ENCODE results near the gene NXNL2.

NXNL2 gene

DNA sequence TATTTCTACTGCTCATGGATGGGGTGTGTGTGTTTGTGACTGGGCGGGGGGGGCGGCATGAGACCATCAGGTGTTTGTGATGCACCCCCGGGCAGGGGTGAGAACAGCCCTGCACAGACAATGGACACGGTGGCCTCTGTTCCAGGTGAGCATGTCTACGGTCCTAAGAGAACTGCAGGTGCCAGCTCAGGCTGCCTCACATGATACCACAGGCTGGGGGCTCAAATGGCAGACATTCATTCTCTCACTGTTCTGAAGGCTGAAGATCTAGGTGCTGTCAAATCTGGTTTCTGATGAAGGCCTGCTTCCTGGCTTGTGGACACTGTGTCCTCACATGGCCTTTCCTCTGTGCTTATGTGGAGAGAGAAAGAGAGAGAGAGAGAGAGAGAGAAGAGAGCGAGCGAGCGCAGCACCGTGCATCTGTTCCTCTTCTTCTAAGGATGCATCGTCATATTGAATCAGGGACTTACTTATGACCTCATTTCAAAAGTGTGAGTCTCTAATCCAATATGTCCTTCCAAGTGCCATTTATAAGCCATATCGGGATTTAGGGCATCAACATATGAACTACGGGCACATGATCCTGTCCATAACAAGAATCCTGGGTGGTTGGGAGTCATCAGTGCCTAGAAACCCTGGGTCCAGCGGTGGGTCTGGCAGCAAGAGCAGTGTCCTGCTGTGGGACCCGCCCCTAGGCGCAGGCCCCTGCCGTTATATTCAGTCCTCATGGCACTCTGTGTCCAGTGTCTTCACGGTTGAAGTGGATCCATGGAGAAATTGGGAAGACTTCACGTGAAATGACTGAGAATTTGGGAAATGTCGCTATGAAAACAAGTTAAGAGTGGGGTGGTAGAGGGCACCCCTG, 42.5 kb downstream of the NXNL2 start:
- no peak overlapping the region for H3K4me3 ChIP-seq (replicated peaks; ENCODE audit: low read depth, low read length)
- no peak for DNase-seq (ENCODE audit: extremely low read depth, low read depth)
- TF ChIP-seq, protein P1, sequence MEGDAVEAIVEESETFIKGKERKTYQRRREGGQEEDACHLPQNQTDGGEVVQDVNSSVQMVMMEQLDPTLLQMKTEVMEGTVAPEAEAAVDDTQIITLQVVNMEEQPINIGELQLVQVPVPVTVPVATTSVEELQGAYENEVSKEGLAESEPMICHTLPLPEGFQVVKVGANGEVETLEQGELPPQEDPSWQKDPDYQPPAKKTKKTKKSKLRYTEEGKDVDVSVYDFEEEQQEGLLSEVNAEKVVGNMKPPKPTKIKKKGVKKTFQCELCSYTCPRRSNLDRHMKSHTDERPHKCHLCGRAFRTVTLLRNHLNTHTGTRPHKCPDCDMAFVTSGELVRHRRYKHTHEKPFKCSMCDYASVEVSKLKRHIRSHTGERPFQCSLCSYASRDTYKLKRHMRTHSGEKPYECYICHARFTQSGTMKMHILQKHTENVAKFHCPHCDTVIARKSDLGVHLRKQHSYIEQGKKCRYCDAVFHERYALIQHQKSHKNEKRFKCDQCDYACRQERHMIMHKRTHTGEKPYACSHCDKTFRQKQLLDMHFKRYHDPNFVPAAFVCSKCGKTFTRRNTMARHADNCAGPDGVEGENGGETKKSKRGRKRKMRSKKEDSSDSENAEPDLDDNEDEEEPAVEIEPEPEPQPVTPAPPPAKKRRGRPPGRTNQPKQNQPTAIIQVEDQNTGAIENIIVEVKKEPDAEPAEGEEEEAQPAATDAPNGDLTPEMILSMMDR (IDR thresholded peaks at IDR 0.05; ENCODE audit: low read depth, low read length, missing control alignments), result no peak

DNA sequence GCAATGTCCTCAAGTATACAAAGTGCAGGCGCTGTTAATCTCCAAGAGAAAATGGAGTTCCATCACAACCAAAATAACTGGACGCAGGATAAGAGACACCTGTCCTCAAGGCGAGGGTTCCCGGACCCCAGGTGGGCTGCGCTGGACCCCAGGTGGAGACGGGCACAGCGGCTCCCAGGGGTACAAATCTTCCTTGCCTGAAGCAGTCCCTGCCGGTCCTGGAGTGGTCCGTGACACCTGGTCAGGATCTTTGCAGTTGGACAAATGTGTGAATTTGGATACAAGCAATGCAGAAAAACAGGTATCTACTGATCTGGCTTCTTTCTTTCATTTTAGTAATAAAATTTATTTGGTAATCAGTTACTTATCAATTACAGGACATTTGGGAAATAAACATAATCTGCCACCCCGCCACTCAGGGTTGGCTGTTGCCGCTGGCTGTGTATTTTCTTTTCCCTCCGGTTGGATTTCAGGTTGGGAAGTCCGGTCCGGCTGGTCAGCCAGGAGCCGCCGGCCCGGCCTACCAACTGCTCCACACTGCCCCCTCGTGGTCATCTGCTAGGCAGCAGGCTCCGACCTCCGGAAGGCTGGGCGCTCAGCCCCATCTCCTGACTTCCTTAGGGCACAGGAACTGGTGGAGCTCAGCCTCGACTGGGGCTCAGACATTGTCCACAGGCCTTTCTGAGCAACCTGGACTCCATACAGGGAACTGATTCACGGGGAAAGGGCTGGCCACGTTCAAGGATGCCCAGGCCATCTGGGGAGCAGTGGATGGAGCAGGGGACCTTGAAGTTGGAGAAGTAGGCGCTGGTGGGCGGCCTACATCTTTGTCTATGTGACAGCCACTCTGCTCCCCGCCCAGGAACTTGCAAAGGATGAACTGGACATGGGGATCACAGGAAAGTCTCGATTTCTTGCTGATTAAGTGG, 43.4 kb downstream of the NXNL2 start:
- TF ChIP-seq, protein P1 (IDR thresholded peaks at IDR 0.05; ENCODE audit: low read depth, low read length, missing control alignments), result peak; percentile 97
- H3K4me3 ChIP-seq (replicated peaks; ENCODE audit: low read depth, low read length), result no peak overlapping the region
- no peak for DNase-seq (ENCODE audit: extremely low read depth, low read depth)

DNA sequence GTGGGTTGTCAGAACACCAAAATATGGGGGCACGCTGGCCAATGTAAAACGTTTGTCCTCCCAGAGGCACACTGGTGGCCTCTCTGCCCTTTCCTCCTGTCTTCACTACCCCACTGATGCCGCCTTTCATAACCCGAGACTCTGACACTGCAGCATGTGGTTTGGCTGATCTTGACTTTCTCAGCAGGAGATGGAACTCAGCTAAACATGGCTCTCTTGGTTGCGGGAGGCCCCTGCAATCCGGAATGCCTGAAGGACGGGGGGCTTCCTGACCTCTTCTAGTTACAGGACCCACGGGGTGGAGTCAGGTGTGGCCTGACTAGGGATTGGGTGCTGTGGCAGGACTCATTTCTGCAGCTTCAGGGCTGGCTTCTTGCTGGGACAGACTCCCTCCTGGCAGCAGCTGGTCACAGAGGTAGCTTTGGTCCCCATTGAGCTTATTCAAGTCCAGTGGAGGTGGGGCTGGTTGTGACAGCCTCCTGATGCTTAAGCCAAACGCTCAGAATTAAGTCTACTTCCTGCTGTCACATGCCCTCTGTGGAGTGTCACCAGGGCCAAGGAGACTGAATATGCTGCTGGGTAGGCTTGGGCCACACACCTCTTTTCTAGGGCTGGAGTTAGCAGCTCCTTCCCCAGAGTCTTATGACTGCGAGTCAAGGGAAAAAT, 44.2 kb downstream of the NXNL2 start:
- no peak overlapping the region for H3K4me3 ChIP-seq (replicated peaks; ENCODE audit: low read depth, low read length)
- TF ChIP-seq, protein P1 (IDR thresholded peaks at IDR 0.05; ENCODE audit: low read depth, low read length, missing control alignments), result no peak
- DNase-seq (ENCODE audit: extremely low read depth, low read depth), result no peak

DNA sequence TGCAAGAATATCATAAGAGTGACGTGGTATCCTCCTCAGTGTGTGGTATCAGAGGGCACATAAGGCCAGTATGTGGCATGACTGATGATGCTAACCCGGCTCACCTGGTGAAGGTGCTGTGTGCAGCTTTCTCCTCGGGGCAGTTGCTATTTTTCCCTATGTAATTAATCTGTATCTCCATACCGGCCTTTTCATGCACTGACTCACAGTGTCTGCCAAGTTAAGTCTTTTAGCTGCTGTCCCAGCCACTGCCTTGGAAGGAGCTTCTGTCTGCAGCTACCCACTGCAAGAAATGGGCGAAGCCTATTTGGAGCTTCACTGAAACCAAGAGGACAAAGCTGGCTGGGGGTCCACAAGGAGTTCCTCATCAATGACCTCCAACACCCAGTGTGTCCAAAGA, 46.0 kb downstream of the NXNL2 start:
- no peak overlapping the region for H3K4me3 ChIP-seq (replicated peaks; ENCODE audit: low read depth, low read length)
- DNase-seq (ENCODE audit: extremely low read depth, low read depth), result no peak
- TF ChIP-seq, protein P1 (IDR thresholded peaks at IDR 0.05; ENCODE audit: low read depth, low read length, missing control alignments), result no peak

DNA sequence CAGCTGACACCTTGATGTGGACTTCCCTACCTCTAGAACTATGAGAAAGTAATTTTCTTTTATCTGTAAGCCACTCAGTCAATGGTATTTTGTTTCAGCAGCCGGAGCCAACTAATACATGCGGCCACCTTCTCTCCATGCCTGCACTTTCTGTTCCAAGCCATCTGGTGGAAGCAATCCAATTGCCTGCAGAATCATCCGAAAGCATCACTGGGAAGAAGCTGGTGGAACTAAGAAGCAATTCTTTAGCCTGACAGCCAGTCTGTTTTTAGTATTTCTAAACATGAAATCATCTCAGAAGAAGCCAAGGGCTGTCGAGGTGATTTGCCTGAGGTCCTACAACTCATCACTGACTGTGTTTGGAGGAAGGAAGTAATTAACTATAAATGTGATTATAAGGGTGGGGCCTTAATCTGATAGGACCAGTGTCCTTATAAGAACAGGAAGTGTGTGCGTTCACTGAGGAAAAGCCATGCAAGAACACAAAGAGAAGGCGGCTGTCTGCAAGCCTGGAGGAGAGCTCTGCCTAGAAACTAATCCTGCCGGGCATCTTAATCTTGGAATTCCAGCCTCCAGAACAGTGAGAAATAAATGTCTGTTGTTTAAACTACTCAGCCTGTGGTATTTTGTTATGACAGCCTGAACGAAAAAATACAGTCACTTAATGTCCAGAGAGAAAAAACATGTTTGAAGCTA, 49.1 kb downstream of the NXNL2 start:
- peak overlapping the region; percentile 23; the same call in 1 of the 2 replicates for H3K4me3 ChIP-seq (replicated peaks; ENCODE audit: low read depth, low read length)
- TF ChIP-seq, protein P1 (IDR thresholded peaks at IDR 0.05; ENCODE audit: low read depth, low read length, missing control alignments), result peak; percentile 9

DNA sequence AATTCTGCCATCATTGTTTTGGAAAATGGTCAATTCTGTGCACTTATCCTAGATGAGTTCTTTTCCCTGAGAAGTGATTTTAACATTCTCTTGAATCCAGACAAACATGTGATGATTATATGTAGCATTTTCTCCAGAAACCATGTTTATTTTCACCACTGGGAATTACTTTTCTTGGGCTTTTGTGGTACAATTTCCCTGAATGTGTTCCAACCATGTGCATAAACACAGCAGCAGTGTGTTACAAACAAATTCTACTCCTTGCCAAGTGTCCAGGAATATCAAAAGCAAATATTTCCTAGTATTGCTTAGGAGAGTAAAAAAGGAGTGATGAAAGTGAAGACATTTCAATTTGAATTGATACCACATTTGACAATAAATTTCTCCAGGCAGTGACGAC, 50.4 kb downstream of the NXNL2 start:
- TF ChIP-seq, protein P1 (IDR thresholded peaks at IDR 0.05; ENCODE audit: low read depth, low read length, missing control alignments), result no peak
- no peak for DNase-seq (ENCODE audit: extremely low read depth, low read depth)
- H3K4me3 ChIP-seq (replicated peaks; ENCODE audit: low read depth, low read length), result no peak overlapping the region

More for the DNA sequence above, 49.1 kb downstream of the NXNL2 start:
- DNase-seq (ENCODE audit: extremely low read depth, low read depth), result no peak
